A549 (cell line): ENCODE data around the gene SLC6A15. TPM values are rescaled to one million over a fixed set of nuclear protein-coding genes. Genes with fewer than 3 reads are reported as not detected.

ENCODE experiments used
- ATAC-seq, 2 experiments: fragments of 200-7000 bp in 1 of 2; fragments of >200 bp in 1 of 2; cut with Nextera tagmentation in 1 of 2; cut with Tn5 transposase in 1 of 2; 3 replicates each; pipeline versions ENCODE4 v1.8.0 to v1.9.1; 2018 to 2020; ENCODE audit warnings: mild to moderate bottlenecking in 1 of 2, moderate library complexity in 1 of 2
- CTCF ChIA-PET: fragments of 300-600 bp; sonication (Branson Sonifier 250); formaldehyde crosslinking; extraction: SDS; loops from one replicate; lab custom pipeline; 2021; ENCODE audit warnings: antibody characterized with exemption, inconsistent platforms; lab: Yijun Ruan, JAX
- POLR2A ChIA-PET: fragments of 350-600 bp; formaldehyde crosslinking; extraction: SDS; loops from one replicate; lab custom pipeline; 2021; ENCODE audit warnings: antibody characterized with exemption, inconsistent platforms; lab: Yijun Ruan, JAX
- DNase-seq, 2 experiments: peaks; one replicate each; pipeline versions ENCODE4 v3.0.0 to v3.0.0-alpha.2; 2011 to 2016; ENCODE audit warnings: low read depth in 1 of 2, low spot score in 1 of 2
- FAIRE-seq: peaks from 2 replicates; lab custom pipeline; 2011; peaks lifted over from hg19 to GRCh38; lab: Jason Lieb, UNC
- H3K27ac ChIP-seq, 2 experiments: fragments of >200 bp; sonication (Bioruptor Twin); formaldehyde crosslinking; 3 replicates each; pipeline ENCODE4 v1.5.1; 2016 to 2017
- H3K4me1 ChIP-seq: fragments of >200 bp; sonication (Bioruptor Twin); formaldehyde crosslinking; 3 replicates; pipeline ENCODE4 v1.6.1; 2016
- H3K4me2 ChIP-seq: fragments of >200 bp; sonication (Bioruptor Twin); formaldehyde crosslinking; 3 replicates; pipeline ENCODE4 v1.6.1; 2016
- H3K4me3 ChIP-seq: fragments of >200 bp; sonication (Bioruptor Twin); formaldehyde crosslinking; 3 replicates; pipeline ENCODE4 v1.5.1; 2016
- H3K9me3 ChIP-seq: fragments of >200 bp; sonication (Bioruptor Twin); formaldehyde crosslinking; 3 replicates; pipeline ENCODE4 v1.6.1; 2016
- BHLHE40 ChIP-seq: IDR thresholded peaks from 2 replicates; pipeline ENCODE4 v1.6.1; 2012; ENCODE audit warnings: low read depth, low read length, inconsistent platforms
- CBX8 ChIP-seq: fragments of 200-600 bp; sonication (generic); IDR thresholded peaks from 2 replicates; pipeline ENCODE4 v1.6.1; 2016
- CEBPB ChIP-seq, 2 experiments: fragments of >200 bp in 1 of 2; sonication (Bioruptor Twin) in 1 of 2; formaldehyde crosslinking in 1 of 2; IDR thresholded peaks; 2 replicates each; pipeline ENCODE4 v1.6.1; 2012 to 2016
- CHD2 ChIP-seq: fragments of 150-350 bp; IDR thresholded peaks from 2 replicates; pipeline ENCODE4 v1.6.1; 2014; ENCODE audit warnings: low read length; ENCODE audit not compliant: partially characterized antibody
- EHF ChIP-seq: fragments of 250-450 bp; sonication (Bioruptor Pico); IDR thresholded peaks from 2 replicates; pipeline ENCODE4 v1.5.0; 2020; ENCODE audit warnings: mild to moderate bottlenecking
- ELK1 ChIP-seq: fragments of 150-350 bp; IDR thresholded peaks from 2 replicates; pipeline ENCODE4 v1.6.1; 2014; ENCODE audit warnings: low read depth, mild to moderate bottlenecking, low read length
- FOSB ChIP-seq: fragments of 250-450 bp; sonication (Bioruptor Pico); IDR thresholded peaks from 2 replicates; pipeline ENCODE4 v1.5.0; 2020; ENCODE audit warnings: mild to moderate bottlenecking, moderate library complexity
- FOSL2 ChIP-seq, 2 experiments: fragments of 450-650 bp in 1 of 2; fragments of >200 bp in 1 of 2; sonication (Bioruptor Twin) in 1 of 2; formaldehyde crosslinking; IDR thresholded peaks; 2 replicates each; pipeline versions ENCODE4 v1.5.0 to v1.6.1; 2016 to 2020; ENCODE audit warnings: mild to moderate bottlenecking in 1 of 2, moderate library complexity in 1 of 2
- FOXS1 ChIP-seq: fragments of 250-450 bp; sonication (Bioruptor Pico); IDR thresholded peaks from 2 replicates; pipeline ENCODE4 v1.5.0; 2020; ENCODE audit warnings: mild to moderate bottlenecking, moderate library complexity
- HOXA7 ChIP-seq: fragments of 250-450 bp; sonication (Bioruptor Pico); IDR thresholded peaks from 2 replicates; pipeline ENCODE4 v1.5.0; 2020; ENCODE audit warnings: mild to moderate bottlenecking, moderate library complexity
- HOXB5 ChIP-seq: fragments of 250-450 bp; sonication (Bioruptor Pico); IDR thresholded peaks from 2 replicates; pipeline ENCODE4 v1.5.0; 2020; ENCODE audit warnings: mild to moderate bottlenecking, moderate library complexity
- JUN ChIP-seq, 2 experiments: fragments of >200 bp; sonication (Bioruptor Twin); formaldehyde crosslinking; IDR thresholded peaks; 2 replicates in 1 of 2; 3 replicates in 1 of 2; pipeline ENCODE4 v1.6.1; 2016 to 2017
- JUNB ChIP-seq: fragments of >200 bp; sonication (Bioruptor Twin); formaldehyde crosslinking; IDR thresholded peaks from 2 replicates; pipeline ENCODE4 v1.6.1; 2016
- KDM1A ChIP-seq: fragments of 200-600 bp; sonication (generic); IDR thresholded peaks from 2 replicates; pipeline ENCODE4 v1.6.1; 2016; ENCODE audit warnings: low read depth, mild to moderate bottlenecking
- MAFK ChIP-seq: fragments of 450-650 bp; IDR thresholded peaks from 2 replicates; pipeline ENCODE4 v1.6.1; 2014; ENCODE audit not compliant: partially characterized antibody
- MAX ChIP-seq: IDR thresholded peaks from 2 replicates; pipeline ENCODE4 v1.6.1; 2012
- MAZ ChIP-seq: fragments of 150-350 bp; IDR thresholded peaks from 2 replicates; pipeline ENCODE4 v1.6.1; 2014; ENCODE audit warnings: antibody characterized with exemption, low read depth, low read length, borderline replicate concordance
- POLR2AphosphoS2 ChIP-seq: conservative IDR thresholded peaks from 2 replicates; pipeline ENCODE4 v1.6.1; 2012; ENCODE audit warnings: low read length, improper control_type of control experiment, inconsistent platforms
- RAD21 ChIP-seq, 2 experiments: fragments of >200 bp in 1 of 2; sonication (Bioruptor Twin) in 1 of 2; formaldehyde crosslinking in 1 of 2; IDR thresholded peaks in 1 of 2; conservative IDR thresholded peaks in 1 of 2; 2 replicates in 1 of 2; 3 replicates in 1 of 2; pipeline ENCODE4 v1.6.1; 2012 to 2018; ENCODE audit warnings: inconsistent platforms in 1 of 2
- RCOR1 ChIP-seq: fragments of 150-350 bp; IDR thresholded peaks from 2 replicates; pipeline ENCODE4 v1.6.1; 2014; ENCODE audit warnings: antibody characterized with exemption, low read length, low read depth
- REST ChIP-seq: fragments of 200-600 bp; sonication (generic); IDR thresholded peaks from 2 replicates; pipeline ENCODE4 v1.6.1; 2016; ENCODE audit warnings: antibody characterized with exemption, mild to moderate bottlenecking, moderate library complexity
- RNF2 ChIP-seq: fragments of 200-600 bp; sonication (generic); IDR thresholded peaks from 2 replicates; pipeline ENCODE4 v1.6.1; 2016; ENCODE audit warnings: low read depth, mild to moderate bottlenecking, antibody characterized with exemption, moderate library complexity, borderline replicate concordance
- SREBF2 ChIP-seq: fragments of 450-650 bp; IDR thresholded peaks from 2 replicates; pipeline ENCODE4 v1.6.1; 2014; ENCODE audit warnings: mild to moderate bottlenecking, moderate library complexity
- TFCP2L1 ChIP-seq: fragments of 250-450 bp; sonication (Bioruptor Pico); IDR thresholded peaks from 2 replicates; pipeline ENCODE4 v1.5.0; 2021; ENCODE audit warnings: mild to moderate bottlenecking
- ZNF302 ChIP-seq: fragments of 250-450 bp; sonication (Bioruptor Pico); IDR thresholded peaks from 2 replicates; pipeline ENCODE4 v1.9.0; 2021; ENCODE audit warnings: inconsistent platforms, mild to moderate bottlenecking, moderate library complexity
- ZSCAN20 ChIP-seq: fragments of 250-450 bp; sonication (Bioruptor Pico); IDR thresholded peaks from 2 replicates; pipeline ENCODE4 v1.8.0; 2022; ENCODE audit warnings: mild to moderate bottlenecking, moderate library complexity
- WGBS: methylation state at CpG from one replicate; pipeline ENCODE4 v1.1.6; 2017; ENCODE audit errors: missing lambda C conversion rate; 5-methylcytosine and 5-hydroxymethylcytosine counted together
- polyA plus RNA-seq, 4 experiments: library from polyadenylated mRNA; depleted of rRNA in 3 of 4; stranded (reverse); fragments of >200 nt; fragmentation: RNase III in 1 of 4; extraction: RNeasy Plus Mini Kit Qiagen cat#74134 plus additional on column Dnase treatment in 1 of 4; gene quantifications; 2 replicates in 3 of 4; 3 replicates in 1 of 4; pipeline ENCODE4 v1.2.3, GENCODE V29; 2011 to 2017

Gene SLC6A15
- polyA plus RNA-seq, 2 of the 4 experiments (the other 2 are of a cell fraction), result 1.0 to 1.9 TPM

GRCh38 chr12:84842406-84843013, 70.1 kb downstream of the SLC6A15 start (continued):
- TF ChIP-seq REST (no peak), MAX (no peak), RNF2 (no peak), JUNB (no peak), FOSL2 (IDR thresholded peaks at IDR 0.05) (no peak), FOSL2 (CRISPR knock-in tag; IDR thresholded peaks at IDR 0.05) (no peak), RCOR1 (no peak), ZSCAN20 (0 out of 2 replicates have a peak, but pooled peaks have one; percentile 14), MAFK (no peak), BHLHE40 (no peak), JUN (IDR thresholded peaks at IDR 0.05) (no peak), RAD21 (conservative IDR thresholded peaks at IDR 0.05 in 1 of 2, IDR thresholded peaks at IDR 0.05 in 1 of 2) (peak; percentile 73 to 79)

GRCh38 chr12:84841591-84841990, 71.0 kb downstream of the SLC6A15 start:
- H3K4me3 ChIP-seq, result no peak overlapping the region
- ATAC-seq, result no peak
- no peak for DNase-seq
- H3K27ac ChIP-seq, result no peak overlapping the region
- WGBS, result 6% methylated on average over 1 of the region's 1 CpG
- no peak for FAIRE-seq
- H3K4me1 ChIP-seq, result no peaks in the 10 kb centered on the region
- POLR2A ChIA-PET, result no interaction called here
- no peak overlapping the region for H3K4me2 ChIP-seq
- no peaks in the 10 kb centered on the region for H3K9me3 ChIP-seq
- no peak for TF ChIP-seq KDM1A
- no peak for TF ChIP-seq HOXA7
- TF ChIP-seq RCOR1, result no peak
- no peak for TF ChIP-seq ZNF302 (CRISPR knock-in tag)
- no peak for TF ChIP-seq SREBF2
- TF ChIP-seq EHF (CRISPR knock-in tag), result no peak
- TF ChIP-seq HOXB5, result no peak
- TF ChIP-seq JUN (IDR thresholded peaks at IDR 0.05), result no peak
- no peak for TF ChIP-seq FOSB (CRISPR knock-in tag)
- TF ChIP-seq TFCP2L1, result no peak
- TF ChIP-seq JUNB, result no peak
- no peak for TF ChIP-seq MAZ
- TF ChIP-seq CBX8, result no peak
- no peak for TF ChIP-seq CEBPB (IDR thresholded peaks at IDR 0.05)
- no peak for TF ChIP-seq FOXS1 (CRISPR knock-in tag)
- TF ChIP-seq, all 56 proteins: peak for 0
- CTCF ChIA-PET, result no interaction called here

GRCh38 chr12:84840356-84840755, 72.2 kb downstream of the SLC6A15 start:
- no peak for TF ChIP-seq ELK1
- TF ChIP-seq POLR2AphosphoS2, result no peak
- TF ChIP-seq CHD2, result no peak
- TF ChIP-seq CBX8, result no peak
- no peaks in the 10 kb centered on the region for H3K9me3 ChIP-seq
- no peak overlapping the region for H3K4me2 ChIP-seq
- ATAC-seq (no peak), FAIRE-seq (no peak), DNase-seq (no peak)
- H3K4me3 ChIP-seq, result no peak overlapping the region
- ChIA-PET CTCF (no interaction called here), POLR2A (no interaction called here)
- H3K4me1 ChIP-seq, result no peaks in the 10 kb centered on the region
- no peak overlapping the region for H3K27ac ChIP-seq
